Inflammatory macrophage (primary cell): ENCODE results near the gene KIF3A.

ENCODE experiments used
- DNase-seq, 2 donors: peaks; one replicate each; pipeline ENCODE4 v3.0.0-alpha.2; 2020 to 2022

Gene KIF3A

GRCh38 chr5:132677191-132677590 lies 60.2 kb downstream of the KIF3A start:
- no peak for DNase-seq

GRCh38 chr5:132675936-132676689 lies 61.2 kb downstream of the KIF3A start:
- DNase-seq = no peak

GRCh38 chr5:132674671-132675506 lies 62.5 kb downstream of the KIF3A start:
- no peak for DNase-seq

- DNase-seq = no peak
These were observed 63.3 kb downstream of the KIF3A start, which contains the start of gene IL4 for GRCh38 chr5:132673939-132674630. TSS of gene IL4 (plus strand) at chr5:132673989. CDS start at chr5:132674051, 62 bp downstream.

GRCh38 chr5:132673488-132673887 lies 63.9 kb downstream of the KIF3A start:
- DNase-seq = no peak

GRCh38 chr5:132671000-132671399 lies 66.3 kb downstream of the KIF3A start:
- no peak for DNase-seq

GRCh38 chr5:132669966-132670882 lies 67.1 kb downstream of the KIF3A start:
- DNase-seq = no peak

GRCh38 chr5:132669455-132669820 lies 67.9 kb downstream of the KIF3A start:
- DNase-seq = no peak

- DNase-seq = no peak
These were observed 68.5 kb downstream of the KIF3A start for GRCh38 chr5:132668706-132669454.

GRCh38 chr5:132667761-132668705 lies 69.3 kb downstream of the KIF3A start:
- DNase-seq = no peak

- no peak for DNase-seq
These were observed 70.0 kb downstream of the KIF3A start for GRCh38 chr5:132667309-132667708.

GRCh38 chr5:132666310-132667123 lies 70.8 kb downstream of the KIF3A start:
- no peak for DNase-seq

GRCh38 chr5:132665574-132666080 lies 71.7 kb downstream of the KIF3A start:
- DNase-seq = no peak

GRCh38 chr5:132664696-132665209 lies 72.6 kb downstream of the KIF3A start:
- DNase-seq = no peak

GRCh38 chr5:132663771-132664695 lies 73.3 kb downstream of the KIF3A start:
- no peak for DNase-seq

- DNase-seq = no peak
These were observed 74.2 kb downstream of the KIF3A start for GRCh38 chr5:132662925-132663770.

GRCh38 chr5:132662004-132662401 lies 75.3 kb downstream of the KIF3A start:
- DNase-seq = no peak
